Colonic mucosa (tissue), 4 donors: ENCODE results near the gene KHK. TPM values are rescaled to one million over a fixed set of nuclear protein-coding genes. Genes with fewer than 3 reads are reported as not detected.

ENCODE experiments used
- DNase-seq: peaks from one replicate; pipeline ENCODE4 v3.0.0-alpha.2; 2020
- H3K27ac ChIP-seq: fragments of 200-600 bp; one replicate; pipeline ENCODE4 v1.8.0; 2021
- H3K27me3 ChIP-seq: fragments of 200-600 bp; one replicate; pipeline ENCODE4 v1.8.0; 2021
- H3K36me3 ChIP-seq: fragments of 200-600 bp; one replicate; pipeline ENCODE4 v1.8.0; 2021
- H3K4me1 ChIP-seq: fragments of 200-600 bp; one replicate; pipeline ENCODE4 v1.8.0; 2021; ENCODE audit warnings: mild to moderate bottlenecking
- H3K4me3 ChIP-seq: fragments of 200-600 bp; one replicate; pipeline ENCODE4 v1.8.0; 2021
- H3K9ac ChIP-seq, 2 donors: one replicate each; pipeline ENCODE4 v1.7.0; 2013; ENCODE audit warnings: control low read depth in 2 of 2, low read depth in 2 of 2, low read length in 2 of 2
- H3K9me3 ChIP-seq: fragments of 200-600 bp; one replicate; pipeline ENCODE4 v1.8.0; 2021
- intact Hi-C: fragments of 100-400 bp; cut with DNase I; formaldehyde crosslinking; loops from one replicate; pipeline ENCODE4 v1.14.1; 2022
- total RNA-seq, 2 donors: library from RNA; stranded (reverse); fragmentation: NEBNext Ultra II Directional in 1 of 2; extraction: Animal tissue kit (Norgen Biotek cat#: 25700) in 1 of 2; gene quantifications; one replicate each; pipeline ENCODE4 v1.2.1, GENCODE V29; 2021
- TF ChIP-seq, protein P1 (sequence below): fragments of 200-600 bp; IDR thresholded peaks from one replicate; pipeline ENCODE4 v1.8.0; 2022; ENCODE audit warnings: antibody characterized with exemption, mild to moderate bottlenecking
- donor health status: healthy.
- donor health status: DM: no; HTN: no; CAD: no.
- donor health status: DM: no; HTN: no; CAD: no.

The KHK gene
- total RNA-seq, 2 donors from 2014 or later = 8.9 to 20.3 TPM

- intact Hi-C loops = no loop called here
- DNase-seq = no peak
- Histone ChIP-seq H3K36me3 (no peaks in the 10 kb centered on the region), H3K4me3 (no peak overlapping the region), H3K9ac (no peak overlapping the region), H3K27me3 (no peaks in the 10 kb centered on the region), H3K27ac (no peak overlapping the region), H3K9me3 (no peaks in the 10 kb centered on the region), H3K4me1 (no peaks in the 10 kb centered on the region)
- TF ChIP-seq, protein P1, sequence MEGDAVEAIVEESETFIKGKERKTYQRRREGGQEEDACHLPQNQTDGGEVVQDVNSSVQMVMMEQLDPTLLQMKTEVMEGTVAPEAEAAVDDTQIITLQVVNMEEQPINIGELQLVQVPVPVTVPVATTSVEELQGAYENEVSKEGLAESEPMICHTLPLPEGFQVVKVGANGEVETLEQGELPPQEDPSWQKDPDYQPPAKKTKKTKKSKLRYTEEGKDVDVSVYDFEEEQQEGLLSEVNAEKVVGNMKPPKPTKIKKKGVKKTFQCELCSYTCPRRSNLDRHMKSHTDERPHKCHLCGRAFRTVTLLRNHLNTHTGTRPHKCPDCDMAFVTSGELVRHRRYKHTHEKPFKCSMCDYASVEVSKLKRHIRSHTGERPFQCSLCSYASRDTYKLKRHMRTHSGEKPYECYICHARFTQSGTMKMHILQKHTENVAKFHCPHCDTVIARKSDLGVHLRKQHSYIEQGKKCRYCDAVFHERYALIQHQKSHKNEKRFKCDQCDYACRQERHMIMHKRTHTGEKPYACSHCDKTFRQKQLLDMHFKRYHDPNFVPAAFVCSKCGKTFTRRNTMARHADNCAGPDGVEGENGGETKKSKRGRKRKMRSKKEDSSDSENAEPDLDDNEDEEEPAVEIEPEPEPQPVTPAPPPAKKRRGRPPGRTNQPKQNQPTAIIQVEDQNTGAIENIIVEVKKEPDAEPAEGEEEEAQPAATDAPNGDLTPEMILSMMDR = no peak
These were observed 44.9 kb downstream of the KHK start for GRCh38 chr2:27131429-27131828.

DNA sequence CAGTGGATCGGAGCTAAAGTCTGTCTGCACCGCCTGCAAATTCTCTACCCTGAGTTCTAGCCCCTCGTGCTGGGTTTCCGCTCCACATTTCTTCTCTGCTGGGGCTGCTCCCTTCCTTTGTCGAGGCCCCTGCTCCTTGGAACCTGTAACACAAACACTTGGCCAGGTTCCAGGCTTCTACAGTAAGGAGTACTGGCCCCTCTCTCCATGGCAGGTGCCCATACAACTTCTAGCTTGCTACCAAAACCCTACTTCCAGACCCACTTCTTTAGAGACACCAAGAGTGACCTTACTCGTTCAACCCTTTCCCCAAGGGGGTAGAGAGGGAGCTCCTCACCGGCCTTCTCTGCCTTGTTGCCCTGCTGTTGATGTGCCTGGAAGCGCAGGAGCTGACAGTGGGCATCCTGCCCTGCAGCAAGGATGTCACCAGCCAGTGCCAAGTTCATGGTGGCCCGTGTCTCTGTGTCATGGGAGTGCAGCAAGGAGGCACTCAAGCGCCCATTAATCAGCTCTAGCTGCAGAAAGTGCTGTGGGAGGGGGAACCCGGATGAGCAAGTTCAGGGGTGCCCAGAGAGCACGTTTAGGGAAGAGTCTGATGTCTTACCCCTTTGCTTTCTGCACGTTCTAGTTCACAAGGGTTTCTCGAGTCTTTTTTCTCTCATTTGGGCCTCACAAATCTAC, 46.8 kb downstream of the KHK start:
- Histone ChIP-seq H3K27ac (no peak overlapping the region), H3K4me1 (no peaks in the 10 kb centered on the region), H3K27me3 (no peaks in the 10 kb centered on the region), H3K36me3 (no peaks in the 10 kb centered on the region), H3K9ac (peak overlapping the region; percentile 91 to 99), H3K9me3 (no peaks in the 10 kb centered on the region), H3K4me3 (peak overlapping the region; percentile 94)
- DNase-seq = no peak
- intact Hi-C loops = no loop called here
- TF ChIP-seq, protein P1 = no peak

DNA sequence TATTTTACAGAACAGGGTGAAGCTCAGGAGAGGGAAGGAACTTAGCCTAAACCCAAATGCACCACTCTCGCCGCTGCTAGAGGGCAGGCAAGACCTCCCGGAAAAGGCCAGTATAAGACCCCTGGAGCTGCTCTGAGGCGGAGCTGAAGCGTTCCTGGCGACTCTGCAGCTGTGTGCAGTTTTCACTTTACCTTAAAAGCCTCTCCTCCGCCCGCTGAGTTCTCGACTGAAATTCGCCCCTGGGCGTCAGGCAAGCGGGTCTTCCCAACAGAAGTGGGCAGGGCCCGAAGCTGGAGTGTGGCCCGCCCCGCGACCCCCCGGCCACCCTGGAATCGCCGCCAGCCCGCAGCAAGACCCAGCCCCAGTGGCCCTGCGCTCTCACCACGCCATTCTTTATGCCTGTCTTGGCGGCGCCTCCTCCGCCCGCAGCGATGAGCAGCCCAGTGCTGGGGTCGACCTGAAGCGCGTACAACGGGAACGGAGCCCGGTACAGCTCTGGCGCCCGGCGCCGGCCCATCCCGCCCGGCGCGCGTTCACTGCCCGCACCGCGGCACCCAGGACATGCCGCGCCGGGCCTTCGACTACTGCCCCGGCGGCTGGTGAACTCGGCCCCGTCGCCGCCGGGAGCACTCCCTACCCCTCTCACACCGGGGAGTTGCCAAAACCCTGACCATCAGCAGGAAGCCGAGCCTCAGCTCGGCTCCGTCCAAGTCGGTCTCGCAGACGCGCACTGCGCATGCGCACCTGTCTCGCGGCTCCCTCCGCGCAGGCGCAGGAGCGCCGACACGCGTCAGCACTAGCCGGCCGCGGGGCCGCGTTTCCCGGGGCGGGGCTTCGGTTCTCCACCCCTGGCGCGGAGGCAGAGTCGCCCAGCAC, 47.6 kb downstream of the KHK start, which contains the start of gene PREB:
Gene PREB (minus strand): TSS at position 732 of the 876 bp plus-strand sequence. CDS start 215 bp downstream, at position 517.
- Histone ChIP-seq H3K27ac (peak within 1 kb of the TSS; percentile 86), H3K36me3 (no peaks in the 10 kb centered on the region), H3K9ac (peak within 1 kb of the TSS; percentile 91 to 99), H3K4me1 (no peaks in the 10 kb centered on the region), H3K27me3 (no peaks in the 10 kb centered on the region), H3K9me3 (no peaks in the 10 kb centered on the region), H3K4me3 (peak within 1 kb of the TSS; percentile 94)
- DNase-seq = peak; percentile 97
- intact Hi-C loops = no loop called here
- TF ChIP-seq, protein P1 = no peak

- Histone ChIP-seq H3K4me1 (no peaks in the 10 kb centered on the region), H3K27me3 (no peaks in the 10 kb centered on the region), H3K36me3 (no peaks in the 10 kb centered on the region), H3K9me3 (no peaks in the 10 kb centered on the region), H3K27ac (no peak overlapping the region), H3K9ac (no peak overlapping the region), H3K4me3 (peak overlapping the region; percentile 94)
- TF ChIP-seq, protein P1 = no peak
- intact Hi-C loops = no loop called here
- DNase-seq = no peak
These were observed 48.4 kb downstream of the KHK start for GRCh38 chr2:27134781-27135477.

GRCh38 chr2:27135478-27135955, 48.9 kb downstream of the KHK start:
- DNase-seq = no peak
- Histone ChIP-seq H3K9ac (no peak overlapping the region), H3K27ac (no peak overlapping the region), H3K4me3 (no peak overlapping the region), H3K9me3 (no peaks in the 10 kb centered on the region), H3K27me3 (no peaks in the 10 kb centered on the region), H3K36me3 (no peaks in the 10 kb centered on the region), H3K4me1 (no peaks in the 10 kb centered on the region)
- intact Hi-C loops = no loop called here
- TF ChIP-seq, protein P1 = no peak
